ENCODE data around the gene CNIH2. TPM values are rescaled to one million over a fixed set of nuclear protein-coding genes. Genes with fewer than 3 reads are reported as not detected.
A peak's percentile ranks its signal among the peaks of the same experiment; 100 is the strongest.

The CNIH2 gene
- total and polyA plus RNA-seq, 2 donors (not counting 1 experiment from before 2014, with no cell fraction given): 0.92 to 2.0 TPM

- POLR2A ChIA-PET: no interaction called here
- H4K20me1 ChIP-seq (ENCODE audit: control insufficient read depth, insufficient read depth, low read length, poor library complexity, severe bottlenecking): peaks cover 26% of the 10 kb centered on the region
- H3K9me3 Mint-ChIP-seq (ENCODE audit: insufficient read depth): no peaks in the 10 kb centered on the region
- H3K9ac ChIP-seq (ENCODE audit: low read length): no peak overlapping the region
- H3K4me3 Mint-ChIP-seq: no peak overlapping the region
- no peak overlapping the region for H2AFZ ChIP-seq (ENCODE audit: insufficient read depth, low read depth, low read length, poor library complexity, severe bottlenecking)
- no peak overlapping the region for H3K27ac ChIP-seq (ENCODE audit: low read length in 2 of 2)
- peaks cover 0 to 13% of the 10 kb centered on the region in 2 experiments for H3K36me3 ChIP-seq (replicated peaks in 1 of 2; ENCODE audit: control extremely low read depth in 1 of 2, control insufficient read depth in 1 of 2, extremely low read depth in 1 of 2, insufficient read depth in 2 of 2, low read length in 1 of 2)
- H3K4me3 ChIP-seq (ENCODE audit: control extremely low read depth in 1 of 5, extremely low read depth in 1 of 5, insufficient read depth in 1 of 5, low read depth in 2 of 5, low read length in 4 of 5): no peak overlapping the region
- no peak overlapping the region for H3K4me2 ChIP-seq (replicated peaks; ENCODE audit: low read depth, low read length, poor library complexity, severe bottlenecking)
- peaks cover 41% of the 10 kb centered on the region for H3K79me2 ChIP-seq (ENCODE audit: control insufficient read depth, insufficient read depth, low read length)
- peaks cover 0 to 4% (median under 1%) of the 10 kb centered on the region in 4 experiments for H3K27me3 ChIP-seq (replicated peaks in 1 of 4; ENCODE audit: control extremely low read depth in 1 of 4, control insufficient read depth in 3 of 4, insufficient read depth in 4 of 4, low read length in 3 of 4)
- TF ChIP-seq EZH2 (IDR thresholded peaks at IDR 0.05; ENCODE audit: borderline replicate concordance, insufficient read depth, low read depth, low read length, poor library complexity, severe bottlenecking) (no peak), CTCF (IDR thresholded peaks at IDR 0.05) (no peak)
- no peak for ATAC-seq (ENCODE audit: low read depth)
- peaks cover 47% of the 10 kb centered on the region for H3K4me1 Mint-ChIP-seq
- H3K9me3 ChIP-seq (ENCODE audit: control extremely low read depth in 1 of 3, control insufficient read depth in 2 of 3, insufficient read depth in 1 of 3, low read length in 2 of 3): no peaks in the 10 kb centered on the region
- no peak for DNase-seq
- H3K27ac Mint-ChIP-seq: no peak overlapping the region
- intact Hi-C loops (cut with micrococcal nuclease): loop anchor here (5.0 kb wide), 1 partner anchor 87 kb away; the partner anchor contains the start of gene SLC29A2
- CTCF ChIA-PET: interaction anchor here (2.4 to 3.2 kb wide), 2 partner anchors 27 to 62 kb away, joined by 9 to 19 read pairs; no protein-coding TSS in a partner anchor
- no peaks in the 10 kb centered on the region for H3K27me3 Mint-ChIP-seq
- H3K4me1 ChIP-seq (ENCODE audit: control insufficient read depth in 2 of 2, insufficient read depth in 2 of 2, low read length in 2 of 2): peaks cover 31 to 47% of the 10 kb centered on the region in 2 donors
- WGBS (ENCODE audit: insufficient coverage): 95% methylated on average over 8 of the region's 13 CpGs
Observed at GRCh38 chr11:66285250-66285947, 7.4 kb downstream of the CNIH2 start.

GRCh38 chr11:66286699-66287098 lies 8.7 kb downstream of the CNIH2 start:
- POLR2A ChIA-PET: no interaction called here
- DNase-seq: peak; percentile 28
- ATAC-seq (ENCODE audit: low read depth): no peak
- Histone ChIP-seq H4K20me1 (ENCODE audit: control insufficient read depth, insufficient read depth, low read length, poor library complexity, severe bottlenecking) (peaks cover 26% of the 10 kb centered on the region), H3K79me2 (ENCODE audit: control insufficient read depth, insufficient read depth, low read length) (peaks cover 35% of the 10 kb centered on the region), H3K27me3 (replicated peaks in 1 of 4; ENCODE audit: control extremely low read depth in 1 of 4, control insufficient read depth in 3 of 4, insufficient read depth in 4 of 4, low read length in 3 of 4) (peaks cover 0 to 13% (median 4%) of the 10 kb centered on the region in 4 experiments), H3K9me3 (ENCODE audit: control extremely low read depth in 1 of 3, control insufficient read depth in 2 of 3, insufficient read depth in 1 of 3, low read length in 2 of 3) (no peaks in the 10 kb centered on the region), H3K36me3 (replicated peaks in 1 of 2; ENCODE audit: control extremely low read depth in 1 of 2, control insufficient read depth in 1 of 2, extremely low read depth in 1 of 2, insufficient read depth in 2 of 2, low read length in 1 of 2) (peaks cover 0 to 13% of the 10 kb centered on the region in 2 experiments), H3K4me1 (ENCODE audit: control insufficient read depth in 2 of 2, insufficient read depth in 2 of 2, low read length in 2 of 2) (peaks cover 36 to 49% of the 10 kb centered on the region in 2 donors), H3K4me3 (ENCODE audit: control extremely low read depth in 1 of 5, extremely low read depth in 1 of 5, insufficient read depth in 1 of 5, low read depth in 2 of 5, low read length in 4 of 5) (no peak overlapping the region), H3K9ac (ENCODE audit: low read length) (no peak overlapping the region), H3K4me2 (replicated peaks; ENCODE audit: low read depth, low read length, poor library complexity, severe bottlenecking) (no peak overlapping the region), H3K27ac (ENCODE audit: low read length in 2 of 2) (no peak overlapping the region), H2AFZ (ENCODE audit: insufficient read depth, low read depth, low read length, poor library complexity, severe bottlenecking) (no peak overlapping the region)
- 97% methylated on average over 5 of the region's 5 CpGs for WGBS (ENCODE audit: insufficient coverage)
- intact Hi-C loops (cut with micrococcal nuclease): loop anchor here (5.0 kb wide), 1 partner anchor 86 kb away; the partner anchor contains the start of gene SLC29A2
- H3K27me3 Mint-ChIP-seq: no peaks in the 10 kb centered on the region
- peaks cover 44% of the 10 kb centered on the region for H3K4me1 Mint-ChIP-seq
- H3K27ac Mint-ChIP-seq: no peak overlapping the region
- TF ChIP-seq EZH2 (IDR thresholded peaks at IDR 0.05; ENCODE audit: borderline replicate concordance, insufficient read depth, low read depth, low read length, poor library complexity, severe bottlenecking) (no peak), CTCF (IDR thresholded peaks at IDR 0.05) (no peak)
- no peaks in the 10 kb centered on the region for H3K9me3 Mint-ChIP-seq (ENCODE audit: insufficient read depth)
- CTCF ChIA-PET: interaction anchor here (0.5 to 1.0 kb wide), 3 partner anchors 16 to 209 kb away, joined by 3 read pairs; partner anchors contain the start of gene RAB1B
- H3K4me3 Mint-ChIP-seq: peak overlapping the region; percentile 72
